Mucosa of gallbladder (tissue), 1 donor: ENCODE data around the gene MTOR. TPM values are rescaled to one million over a fixed set of nuclear protein-coding genes. Genes with fewer than 3 reads are reported as not detected.
A peak's percentile ranks its signal among the peaks of the same experiment; 100 is the strongest.
"Not testable (repeated sequence)": the region's sequence is repeated elsewhere in the genome, so short reads cannot be mapped to it uniquely, and the experiment has no call there.

Experiments used
- DNase-seq: peaks from one replicate; pipeline ENCODE4 v3.0.0-alpha.2; 2020; ENCODE audit warnings: low spot score
- total RNA-seq: library from RNA; stranded (reverse); gene quantifications from one replicate; pipeline ENCODE4 v1.2.1, GENCODE V29; 2021
- donor health status: DM: no; HTN: no; CAD: no.

MTOR gene
- total RNA-seq, 1 donor from 2014 or later, result 38.2 TPM

GRCh38 chr1:11280719-11281376, 18.5 kb upstream of the MTOR start:
- no peak for DNase-seq

- DNase-seq, result no peak
Measured at GRCh38 chr1:11279630-11280029, 17.3 kb upstream of the MTOR start.

- no peak for DNase-seq
Measured at GRCh38 chr1:11279152-11279551, 16.8 kb upstream of the MTOR start.

GRCh38 chr1:11273595-11274234, 11.4 kb upstream of the MTOR start:
- DNase-seq, result no peak

- peak; percentile 84 for DNase-seq
Measured at GRCh38 chr1:11272832-11273594, 10.7 kb upstream of the MTOR start, which contains the start of gene UBIAD1. Gene UBIAD1, plus strand, starts transcription at chr1:11273198. Its CDS starts 334 bp downstream, at chr1:11273532.

GRCh38 chr1:11272544-11272831, 10.1 kb upstream of the MTOR start:
- no peak for DNase-seq

- not testable (repeated sequence) for DNase-seq
Measured at GRCh38 chr1:11267350-11268337, 5.3 kb upstream of the MTOR start.

GRCh38 chr1:11266268-11267074, 4.1 kb upstream of the MTOR start:
- no peak for DNase-seq

GRCh38 chr1:11256299-11256698, 6.1 kb downstream of the MTOR start:
- DNase-seq, result no peak

GRCh38 chr1:11253226-11253625, 9.1 kb downstream of the MTOR start:
- DNase-seq, result no peak

GRCh38 chr1:11252538-11252937, 9.8 kb downstream of the MTOR start:
- DNase-seq, result no peak

GRCh38 chr1:11248169-11248568, 14.2 kb downstream of the MTOR start:
- no peak for DNase-seq

GRCh38 chr1:11245904-11246719, 16.2 kb downstream of the MTOR start:
- DNase-seq, result no peak

- no peak for DNase-seq
Measured at GRCh38 chr1:11245248-11245647, 17.1 kb downstream of the MTOR start.

- DNase-seq, result no peak
Measured at GRCh38 chr1:11238311-11238710, 24.0 kb downstream of the MTOR start.

GRCh38 chr1:11237356-11237755, 25.0 kb downstream of the MTOR start:
- DNase-seq, result no peak

GRCh38 chr1:11233208-11233607, 29.1 kb downstream of the MTOR start:
- DNase-seq, result no peak

- no peak for DNase-seq
Measured at GRCh38 chr1:11229203-11229602, 33.1 kb downstream of the MTOR start.

GRCh38 chr1:11227106-11228077, 35.0 kb downstream of the MTOR start:
- no peak for DNase-seq
